ENCODE results near the gene UBA52. TPM values are rescaled to one million over a fixed set of nuclear protein-coding genes. Genes with fewer than 3 reads are reported as not detected.

The UBA52 gene
- total RNA-seq, 1 experiment from 2014 or later, result 1,361 TPM

- TF ChIP-seq ZNF532 (CRISPR knock-in tag; IDR thresholded peaks at IDR 0.05; ENCODE audit: borderline replicate concordance) (no peak), ZNF138 (CRISPR knock-in tag; conservative IDR thresholded peaks at IDR 0.05) (no peak), SOX15 (CRISPR knock-in tag; IDR thresholded peaks at IDR 0.05) (no peak), EMX1 (CRISPR knock-in tag; IDR thresholded peaks at IDR 0.05) (no peak), CBFB (CRISPR knock-in tag; IDR thresholded peaks at IDR 0.05; ENCODE audit: low read depth) (no peak), TCF7 (CRISPR knock-in tag; IDR thresholded peaks at IDR 0.05; ENCODE audit: low read depth) (no peak), ERG (CRISPR knock-in tag; IDR thresholded peaks at IDR 0.05) (no peak), ELF4 (CRISPR knock-in tag; IDR thresholded peaks at IDR 0.05; ENCODE audit: low read depth) (no peak), E2F4 (CRISPR knock-in tag; IDR thresholded peaks at IDR 0.05; ENCODE audit: borderline replicate concordance, low read depth) (no peak), ZNF396 (CRISPR knock-in tag; IDR thresholded peaks at IDR 0.05; ENCODE audit: borderline replicate concordance) (no peak)
Observed at GRCh38 chr19:18610556-18611326, 39.1 kb downstream of the UBA52 start (continued).

GRCh38 chr19:18611327-18612050 lies 39.8 kb downstream of the UBA52 start:
- Mint-ChIP-seq H3K4me3 (peak overlapping the region; percentile 80), H3K36me3 (no peaks in the 10 kb centered on the region), H3K27ac (peak overlapping the region; percentile 86), H3K4me1 (peaks cover 40% of the 10 kb centered on the region), H3K27me3 (ENCODE audit: low read depth) (peaks cover 87% of the 10 kb centered on the region), H3K9me3 (no peaks in the 10 kb centered on the region)
- POLR2A ChIA-PET, result no interaction called here
- CTCF ChIA-PET, result interaction anchor here (1.0 to 3.4 kb wide), 4 partner anchors 22 to 236 kb away, joined by 4 to 12 read pairs (median 7); no protein-coding TSS in a partner anchor
- DNase-seq (ENCODE audit: low spot score), result peak; percentile 67
- peak; percentile 36 for ATAC-seq
- TF ChIP-seq HMGXB4 (CRISPR knock-in tag; IDR thresholded peaks at IDR 0.05) (peak; percentile 7; the same call in 1 of the 2 replicates), FOXP4 (CRISPR knock-in tag; IDR thresholded peaks at IDR 0.05) (no peak), SOX15 (CRISPR knock-in tag; IDR thresholded peaks at IDR 0.05) (no peak), FOXP1 (CRISPR knock-in tag; IDR thresholded peaks at IDR 0.05; ENCODE audit: borderline replicate concordance) (no peak), ZNF219 (CRISPR knock-in tag; IDR thresholded peaks at IDR 0.05; ENCODE audit: borderline replicate concordance) (no peak), ZSCAN18 (CRISPR knock-in tag; IDR thresholded peaks at IDR 0.05) (no peak), EMX1 (CRISPR knock-in tag; IDR thresholded peaks at IDR 0.05) (no peak), ZBTB21 (CRISPR knock-in tag; IDR thresholded peaks at IDR 0.05; ENCODE audit: borderline replicate concordance) (0 out of 2 replicates have a peak, but pooled peaks have one; percentile 19), MLX (CRISPR knock-in tag; IDR thresholded peaks at IDR 0.05) (no peak), PREB (CRISPR knock-in tag; IDR thresholded peaks at IDR 0.05; ENCODE audit: borderline replicate concordance) (no peak)

All from WTC11 (cell line).